GM12872 (cell line): ENCODE results near the gene ALKBH5.
A peak's percentile ranks its signal among the peaks of the same experiment; 100 is the strongest.

Source experiments
- CTCF ChIP-seq: IDR thresholded peaks from 3 replicates; pipeline ENCODE4 v1.5.1; 2011; ENCODE audit warnings: low read depth, mild to moderate bottlenecking, low read length, moderate library complexity; ENCODE audit not compliant: insufficient read depth

The ALKBH5 gene

GRCh38 chr17:18240449-18240848 lies 56.8 kb downstream of the ALKBH5 start:
- no peak for TF ChIP-seq CTCF

- no peak for TF ChIP-seq CTCF
These were observed 57.7 kb downstream of the ALKBH5 start for GRCh38 chr17:18241229-18241871.

- TF ChIP-seq CTCF: no peak
These were observed 61.6 kb downstream of the ALKBH5 start for GRCh38 chr17:18245038-18245776.

GRCh38 chr17:18246109-18246725 lies 62.6 kb downstream of the ALKBH5 start:
- TF ChIP-seq CTCF: no peak

GRCh38 chr17:18246880-18247612 lies 63.4 kb downstream of the ALKBH5 start:
- no peak for TF ChIP-seq CTCF

- no peak for TF ChIP-seq CTCF
These were observed 64.0 kb downstream of the ALKBH5 start for GRCh38 chr17:18247613-18248001.

GRCh38 chr17:18248300-18248731 lies 64.7 kb downstream of the ALKBH5 start:
- TF ChIP-seq CTCF: peak; percentile 80
